H9 (cell line): Measurements from ENCODE around the gene TBC1D13. TPM values are rescaled to one million over a fixed set of nuclear protein-coding genes. Genes with fewer than 3 reads are reported as not detected.

Experiments used
- DNase-seq: peaks from one replicate; pipeline ENCODE4 v3.0.0-alpha.2; 2017
- H2AFZ ChIP-seq: one replicate; pipeline ENCODE4 v1.6.1; 2013; ENCODE audit warnings: mild to moderate bottlenecking, low read length, control low read depth, moderate library complexity
- H2AK5ac ChIP-seq: 2 replicates; pipeline ENCODE4 v1.6.1; 2013; ENCODE audit warnings: low read length, control low read depth, mixed read lengths; ENCODE audit not compliant: insufficient read length
- H2BK120ac ChIP-seq: one replicate; pipeline ENCODE4 v1.6.1; 2013; ENCODE audit warnings: low read depth, mild to moderate bottlenecking, low read length, control low read depth, inconsistent platforms; ENCODE audit not compliant: poor library complexity, severe bottlenecking
- H2BK12ac ChIP-seq: 2 replicates; pipeline ENCODE4 v1.6.1; 2013; ENCODE audit warnings: low read length, control low read depth, mixed read lengths, low read depth; ENCODE audit not compliant: insufficient read length
- H2BK15ac ChIP-seq: 2 replicates; pipeline ENCODE4 v1.6.1; 2013; ENCODE audit warnings: low read depth, low read length, control low read depth
- H2BK20ac ChIP-seq: one replicate; pipeline ENCODE4 v1.6.1; 2013; ENCODE audit warnings: low read depth, mild to moderate bottlenecking, low read length, control low read depth, inconsistent platforms; ENCODE audit not compliant: poor library complexity, severe bottlenecking
- H2BK5ac ChIP-seq: 2 replicates; pipeline ENCODE4 v1.6.1; 2013; ENCODE audit warnings: low read length, control low read depth, mixed read lengths; ENCODE audit not compliant: insufficient read length
- H3K14ac ChIP-seq: 2 replicates; pipeline ENCODE4 v1.6.1; 2013; ENCODE audit warnings: low read length, control low read depth; ENCODE audit not compliant: insufficient read depth
- H3K18ac ChIP-seq: 2 replicates; pipeline ENCODE4 v1.6.1; 2013; ENCODE audit warnings: low read depth, mild to moderate bottlenecking, mixed read lengths, low read length, control low read depth; ENCODE audit not compliant: insufficient read length
- H3K23ac ChIP-seq: 2 replicates; pipeline ENCODE4 v1.6.1; 2013; ENCODE audit warnings: low read length, control low read depth, mixed read lengths, low read depth; ENCODE audit not compliant: insufficient read length
- H3K23me2 ChIP-seq: 2 replicates; pipeline ENCODE4 v1.6.1; 2013; ENCODE audit warnings: low read depth, mild to moderate bottlenecking, mixed read lengths, low read length, control low read depth; ENCODE audit not compliant: insufficient read length, poor library complexity, severe bottlenecking
- H3K27ac ChIP-seq: 2 replicates; pipeline ENCODE4 v1.5.1; 2013; ENCODE audit warnings: low read length, control low read depth, mixed read lengths, low read depth; ENCODE audit not compliant: insufficient read length
- H3K27me3 ChIP-seq: 2 replicates; pipeline ENCODE4 v1.6.1; 2013; ENCODE audit warnings: low read length, control low read depth, inconsistent platforms; ENCODE audit not compliant: insufficient read depth
- H3K4ac ChIP-seq: 2 replicates; pipeline ENCODE4 v1.6.1; 2013; ENCODE audit warnings: low read depth, mild to moderate bottlenecking, control low read depth, inconsistent platforms, low read length, moderate library complexity
- H3K4me1 ChIP-seq: 2 replicates; pipeline ENCODE4 v1.6.1; 2013; ENCODE audit warnings: low read length, control low read depth, inconsistent platforms; ENCODE audit not compliant: insufficient read depth
- H3K4me2 ChIP-seq: 2 replicates; pipeline ENCODE4 v1.6.1; 2013; ENCODE audit warnings: low read length, control low read depth, mixed read lengths; ENCODE audit not compliant: insufficient read length, insufficient read depth
- H3K56ac ChIP-seq: 2 replicates; pipeline ENCODE4 v1.6.1; 2013; ENCODE audit warnings: low read depth, mild to moderate bottlenecking, mixed read lengths, low read length, control low read depth; ENCODE audit not compliant: insufficient read length
- H3K79me1 ChIP-seq: 2 replicates; pipeline ENCODE4 v1.6.1; 2013; ENCODE audit warnings: low read depth, mild to moderate bottlenecking, moderate library complexity, low read length, control low read depth, inconsistent platforms; ENCODE audit not compliant: insufficient read depth, poor library complexity, severe bottlenecking
- H3K79me2 ChIP-seq: 2 replicates; pipeline ENCODE4 v1.6.1; 2013; ENCODE audit warnings: low read length, control low read depth, inconsistent platforms; ENCODE audit not compliant: insufficient read depth
- H3K9ac ChIP-seq: 2 replicates; pipeline ENCODE4 v1.6.1; 2013; ENCODE audit warnings: low read length, control low read depth, mixed read lengths; ENCODE audit not compliant: insufficient read length; ENCODE audit errors: extremely low read depth
- H3K9me3 ChIP-seq: one replicate; pipeline ENCODE4 v1.6.1; 2013; ENCODE audit warnings: low read depth, low read length, inconsistent platforms; ENCODE audit not compliant: control insufficient read depth
- H3T11ph ChIP-seq: one replicate; pipeline ENCODE4 v1.6.1; 2013; ENCODE audit warnings: mild to moderate bottlenecking, low read length, control low read depth, inconsistent platforms
- H4K20me1 ChIP-seq: one replicate; pipeline ENCODE4 v1.6.1; 2013; ENCODE audit not compliant: control insufficient read depth, insufficient read length, insufficient read depth
- H4K5ac ChIP-seq: 2 replicates; pipeline ENCODE4 v1.6.1; 2013; ENCODE audit warnings: low read depth, mild to moderate bottlenecking, mixed read lengths, low read length, control low read depth; ENCODE audit not compliant: insufficient read length
- H4K8ac ChIP-seq: replicated peaks from 2 replicates; pipeline ENCODE4 v1.6.1; 2013; ENCODE audit warnings: low read length, control low read depth, mixed read lengths, low read depth; ENCODE audit not compliant: insufficient read length
- H4K91ac ChIP-seq: 2 replicates; pipeline ENCODE4 v1.6.1; 2013; ENCODE audit warnings: low read depth, mild to moderate bottlenecking, moderate library complexity, mixed read lengths, low read length, control low read depth; ENCODE audit not compliant: insufficient read length
- H3K27ac Mint-ChIP-seq, 3 experiments: 2 replicates in 2 of 3; 3 replicates in 1 of 3; pipeline ENCODE4 v1.8.0; 2020 to 2021; ENCODE audit warnings: mixed read lengths in 3 of 3, mild to moderate bottlenecking in 1 of 3, moderate library complexity in 1 of 3
- H3K27me3 Mint-ChIP-seq: 2 replicates; pipeline ENCODE4 v1.8.0; 2021; ENCODE audit warnings: low read depth, mild to moderate bottlenecking, moderate library complexity, mixed read lengths
- H3K36me3 Mint-ChIP-seq, 3 experiments: 2 replicates in 2 of 3; 3 replicates in 1 of 3; pipeline ENCODE4 v1.8.0; 2020 to 2021; ENCODE audit warnings: low read depth in 3 of 3, mixed read lengths in 3 of 3; ENCODE audit not compliant: insufficient read depth in 1 of 3
- H3K4me1 Mint-ChIP-seq, 2 experiments: 2 replicates each; pipeline ENCODE4 v1.8.0; 2020; ENCODE audit warnings: mixed read lengths in 2 of 2
- H3K4me3 Mint-ChIP-seq, 2 experiments: 2 replicates in 1 of 2; 3 replicates in 1 of 2; pipeline ENCODE4 v1.8.0; 2020 to 2021; ENCODE audit warnings: mild to moderate bottlenecking in 2 of 2, mixed read lengths in 2 of 2, moderate library complexity in 1 of 2
- H3K9me3 Mint-ChIP-seq, 2 experiments: 2 replicates in 1 of 2; 3 replicates in 1 of 2; pipeline ENCODE4 v1.8.0; 2020; ENCODE audit warnings: mild to moderate bottlenecking in 2 of 2, mixed read lengths in 2 of 2, moderate library complexity in 1 of 2
- WGBS: extraction: QIAGEN DNeasy Blood & Tissue Kit; methylation state at CpG from one replicate; pipeline ENCODE4 v1.1.7; 2013; ENCODE audit warnings: missing lambda C conversion rate, low lambda C conversion rate, mixed read lengths; ENCODE audit not compliant: insufficient read length; ENCODE audit errors: extremely low coverage; 5-methylcytosine and 5-hydroxymethylcytosine counted together
- total RNA-seq: library from RNA; stranded (reverse); gene quantifications from 2 replicates; pipeline ENCODE4 v1.2.1, GENCODE V29; 2021
- TF ChIP-seq, protein P1 (sequence below): fragments of 200-600 bp; sonication (generic); conservative IDR thresholded peaks from 3 replicates; pipeline ENCODE4 v1.8.0; 2021; ENCODE audit warnings: antibody characterized with exemption, mild to moderate bottlenecking

The TBC1D13 gene
- total RNA-seq, 1 experiment from 2014 or later = 27.3 TPM

DNA sequence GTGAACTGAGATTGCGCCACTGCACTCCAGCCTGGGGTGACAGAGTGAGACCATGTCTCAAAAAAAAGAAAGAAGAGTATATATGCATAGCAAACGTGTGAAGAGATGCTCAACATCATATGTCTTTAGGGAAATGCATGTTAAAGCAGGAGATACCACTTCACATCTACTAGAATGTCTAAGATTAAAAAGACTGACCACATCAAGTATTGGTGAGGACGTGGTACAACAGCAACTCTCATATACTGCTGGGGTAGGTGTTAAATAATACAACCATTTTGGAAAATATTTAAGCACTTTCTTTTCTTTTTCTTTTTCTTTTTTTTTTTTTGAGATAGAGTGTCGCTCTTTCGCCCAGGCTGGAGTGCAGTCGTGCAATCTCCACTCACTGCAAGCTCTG, 1.6 kb upstream of the TBC1D13 start:
- no peak overlapping the region for H3K4me2 ChIP-seq
- Mint-ChIP-seq H3K27me3 (peaks cover 5% of the 10 kb centered on the region), H3K9me3 (peaks cover 4 to 10% of the 10 kb centered on the region in 2 experiments; a peak in 4 of 5 replicates), H3K4me1 (peaks cover 5 to 6% of the 10 kb centered on the region in 2 experiments; a peak in 3 of 4 replicates), H3K36me3 (peaks cover 0 to 3% (median 2%) of the 10 kb centered on the region in 3 experiments; a peak in 2 of 7 replicates), H3K27ac (no peak overlapping the region), H3K4me3 (no peak overlapping the region; a peak in 1 of 5 replicates)
- H4K91ac ChIP-seq = no peak overlapping the region
- no peak overlapping the region for H3K4ac ChIP-seq
- H3T11ph ChIP-seq = no peak overlapping the region
- H2BK15ac ChIP-seq = no peak overlapping the region
- no peak overlapping the region for H2BK20ac ChIP-seq
- no peak overlapping the region for H3K18ac ChIP-seq
- WGBS = no CpG with 5 or more reads among the region's 6 CpGs
- no peak overlapping the region for H4K5ac ChIP-seq
- H2BK12ac ChIP-seq = no peak overlapping the region
- H2AFZ ChIP-seq = no peak overlapping the region
- no peaks in the 10 kb centered on the region for H3K79me2 ChIP-seq
- no peak overlapping the region for H3K27ac ChIP-seq
- no peaks in the 10 kb centered on the region for H3K9me3 ChIP-seq
- H3K56ac ChIP-seq = no peak overlapping the region
- no peak overlapping the region for H2BK120ac ChIP-seq
- H4K20me1 ChIP-seq = no peaks in the 10 kb centered on the region
- TF ChIP-seq, protein P1, sequence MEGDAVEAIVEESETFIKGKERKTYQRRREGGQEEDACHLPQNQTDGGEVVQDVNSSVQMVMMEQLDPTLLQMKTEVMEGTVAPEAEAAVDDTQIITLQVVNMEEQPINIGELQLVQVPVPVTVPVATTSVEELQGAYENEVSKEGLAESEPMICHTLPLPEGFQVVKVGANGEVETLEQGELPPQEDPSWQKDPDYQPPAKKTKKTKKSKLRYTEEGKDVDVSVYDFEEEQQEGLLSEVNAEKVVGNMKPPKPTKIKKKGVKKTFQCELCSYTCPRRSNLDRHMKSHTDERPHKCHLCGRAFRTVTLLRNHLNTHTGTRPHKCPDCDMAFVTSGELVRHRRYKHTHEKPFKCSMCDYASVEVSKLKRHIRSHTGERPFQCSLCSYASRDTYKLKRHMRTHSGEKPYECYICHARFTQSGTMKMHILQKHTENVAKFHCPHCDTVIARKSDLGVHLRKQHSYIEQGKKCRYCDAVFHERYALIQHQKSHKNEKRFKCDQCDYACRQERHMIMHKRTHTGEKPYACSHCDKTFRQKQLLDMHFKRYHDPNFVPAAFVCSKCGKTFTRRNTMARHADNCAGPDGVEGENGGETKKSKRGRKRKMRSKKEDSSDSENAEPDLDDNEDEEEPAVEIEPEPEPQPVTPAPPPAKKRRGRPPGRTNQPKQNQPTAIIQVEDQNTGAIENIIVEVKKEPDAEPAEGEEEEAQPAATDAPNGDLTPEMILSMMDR = no peak
- H3K14ac ChIP-seq = no peak overlapping the region
- no peak overlapping the region for H4K8ac ChIP-seq
- peaks cover 5% of the 10 kb centered on the region for H3K23me2 ChIP-seq
- no peak for DNase-seq
- H3K79me1 ChIP-seq = peaks cover 4% of the 10 kb centered on the region
- no peaks in the 10 kb centered on the region for H3K27me3 ChIP-seq
- H3K9ac ChIP-seq = no peak overlapping the region
- no peak overlapping the region for H3K23ac ChIP-seq
- H3K4me1 ChIP-seq = no peaks in the 10 kb centered on the region
- no peak overlapping the region for H2BK5ac ChIP-seq
- no peak overlapping the region for H2AK5ac ChIP-seq
